WERI-Rb-1 (cell line): ENCODE results near the gene MOSMO.

ENCODE experiments used
- DNase-seq: peaks from one replicate; pipeline ENCODE4 v3.0.0-alpha.2; 2020
- H3K27ac ChIP-seq: fragments of 250-450 bp; sonication (Bioruptor Pico); 2 replicates; pipeline ENCODE4 v1.5.1; 2020; ENCODE audit warnings: mild to moderate bottlenecking, moderate library complexity
- H3K27me3 ChIP-seq: fragments of 250-450 bp; sonication (Bioruptor Pico); 2 replicates; pipeline ENCODE4 v1.5.1; 2021; ENCODE audit warnings: mild to moderate bottlenecking, low read depth, moderate library complexity; ENCODE audit not compliant: insufficient read depth, severe bottlenecking
- H3K36me3 ChIP-seq: fragments of 250-450 bp; sonication (Bioruptor Pico); 2 replicates; pipeline ENCODE4 v1.5.1; 2020; ENCODE audit warnings: mild to moderate bottlenecking, moderate library complexity
- H3K4me3 ChIP-seq: 2 replicates; pipeline ENCODE4 v1.5.1; 2011; ENCODE audit warnings: low read depth, mild to moderate bottlenecking, control low read depth, low read length
- H3K9me3 ChIP-seq: fragments of 250-450 bp; sonication (Bioruptor Pico); 2 replicates; pipeline ENCODE4 v1.5.1; 2021; ENCODE audit warnings: mild to moderate bottlenecking, moderate library complexity; ENCODE audit not compliant: severe bottlenecking
- TF ChIP-seq, protein P1 (sequence below): IDR thresholded peaks from 2 replicates; pipeline ENCODE4 v1.5.1; 2011; ENCODE audit warnings: low read depth, mild to moderate bottlenecking, control low read depth, inconsistent platforms, low read length

MOSMO gene

DNA sequence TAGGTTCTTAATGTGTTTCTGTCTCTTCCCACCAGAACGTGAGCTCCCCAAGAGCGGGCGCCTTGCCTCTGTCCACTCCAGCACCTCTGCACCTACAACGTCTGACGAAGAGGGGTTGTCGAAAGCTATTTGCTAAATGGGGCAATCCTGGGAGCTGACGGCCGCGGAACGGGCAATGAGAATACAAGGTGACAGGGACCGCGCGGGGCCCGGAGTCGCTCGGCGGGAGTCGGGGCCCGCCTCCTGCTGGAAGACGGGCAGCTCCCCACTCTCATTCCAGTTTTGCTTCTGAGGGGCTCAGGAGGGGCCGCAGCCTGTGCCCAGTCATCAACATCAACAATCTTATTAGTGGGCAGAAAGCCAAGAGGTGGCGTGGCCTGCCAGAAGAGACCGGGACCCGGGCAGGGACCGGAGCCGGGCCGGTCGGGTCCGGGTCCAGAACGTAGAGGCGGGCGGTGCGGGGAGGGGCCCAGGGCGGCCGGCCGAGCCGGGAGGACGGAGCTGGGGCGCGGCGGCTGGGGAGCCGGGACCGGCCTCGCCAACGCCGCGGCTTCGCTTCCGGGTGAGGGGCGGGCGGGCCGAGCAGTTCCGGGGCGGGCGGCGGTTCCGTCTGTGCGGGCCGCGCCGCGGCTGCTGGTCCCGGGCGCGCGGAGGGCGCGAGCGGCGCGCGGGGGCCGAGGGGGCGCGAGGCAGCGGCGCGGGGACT lies at the start of gene MOSMO:
MOSMO (plus strand) TSS at position 603 of the 706 bp plus-strand sequence. CDS start 191 bp downstream, outside the sequence.
- peak within 1 kb of the TSS; percentile 75 for H3K27ac ChIP-seq
- H3K27me3 ChIP-seq, result no peaks in the 10 kb centered on the region
- no peaks in the 10 kb centered on the region for H3K36me3 ChIP-seq
- peak within 1 kb of the TSS; percentile 85 for H3K4me3 ChIP-seq
- peak; percentile 55 for DNase-seq
- H3K9me3 ChIP-seq, result no peaks in the 10 kb centered on the region
- TF ChIP-seq, protein P1, sequence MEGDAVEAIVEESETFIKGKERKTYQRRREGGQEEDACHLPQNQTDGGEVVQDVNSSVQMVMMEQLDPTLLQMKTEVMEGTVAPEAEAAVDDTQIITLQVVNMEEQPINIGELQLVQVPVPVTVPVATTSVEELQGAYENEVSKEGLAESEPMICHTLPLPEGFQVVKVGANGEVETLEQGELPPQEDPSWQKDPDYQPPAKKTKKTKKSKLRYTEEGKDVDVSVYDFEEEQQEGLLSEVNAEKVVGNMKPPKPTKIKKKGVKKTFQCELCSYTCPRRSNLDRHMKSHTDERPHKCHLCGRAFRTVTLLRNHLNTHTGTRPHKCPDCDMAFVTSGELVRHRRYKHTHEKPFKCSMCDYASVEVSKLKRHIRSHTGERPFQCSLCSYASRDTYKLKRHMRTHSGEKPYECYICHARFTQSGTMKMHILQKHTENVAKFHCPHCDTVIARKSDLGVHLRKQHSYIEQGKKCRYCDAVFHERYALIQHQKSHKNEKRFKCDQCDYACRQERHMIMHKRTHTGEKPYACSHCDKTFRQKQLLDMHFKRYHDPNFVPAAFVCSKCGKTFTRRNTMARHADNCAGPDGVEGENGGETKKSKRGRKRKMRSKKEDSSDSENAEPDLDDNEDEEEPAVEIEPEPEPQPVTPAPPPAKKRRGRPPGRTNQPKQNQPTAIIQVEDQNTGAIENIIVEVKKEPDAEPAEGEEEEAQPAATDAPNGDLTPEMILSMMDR, result no peak

DNA sequence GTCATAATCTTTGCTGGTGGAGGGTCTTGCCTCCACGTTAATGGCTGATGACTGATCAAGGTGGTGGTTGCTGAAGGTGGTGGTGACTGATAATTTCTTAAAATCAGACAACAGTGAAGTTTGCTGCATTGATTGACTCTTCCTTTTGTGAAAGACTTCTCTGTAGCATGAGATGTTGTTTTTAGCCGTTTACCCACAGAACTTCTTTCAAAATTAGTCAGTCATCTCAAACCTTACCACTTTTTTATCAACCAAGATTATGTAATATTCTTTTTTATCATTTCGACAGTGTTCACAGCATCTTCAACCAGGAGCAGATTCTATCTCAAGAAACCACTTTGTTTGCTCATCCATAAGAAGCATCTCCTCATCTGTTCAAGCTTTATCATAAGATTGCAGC lies 48.9 kb upstream of the MOSMO start:
- Histone ChIP-seq H3K4me3 (no peak overlapping the region), H3K27me3 (no peaks in the 10 kb centered on the region), H3K36me3 (peaks cover 78% of the 10 kb centered on the region), H3K27ac (no peak overlapping the region), H3K9me3 (no peaks in the 10 kb centered on the region)
- TF ChIP-seq, protein P1, result no peak
- DNase-seq, result no peak

DNA sequence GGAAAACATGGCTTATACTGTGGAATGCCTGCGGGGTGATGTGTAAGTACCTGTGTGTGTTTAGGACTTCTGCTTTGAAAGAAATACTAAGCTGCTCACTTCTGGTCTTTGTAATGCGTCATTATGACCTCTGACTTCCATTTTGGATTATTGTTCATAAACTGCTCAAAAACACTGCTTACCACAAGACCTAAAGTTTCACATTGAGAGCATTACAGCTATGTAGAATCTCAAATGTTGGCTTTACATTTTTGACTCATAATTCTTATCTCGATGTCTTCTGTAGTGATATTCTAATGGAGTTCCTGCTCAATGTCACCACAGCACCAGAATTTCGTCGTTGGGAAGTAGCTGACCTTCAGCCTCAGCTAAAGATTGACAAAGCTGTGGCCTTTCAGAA lies 45.4 kb upstream of the MOSMO start:
- H3K36me3 ChIP-seq, result peaks cover 97% of the 10 kb centered on the region

DNA sequence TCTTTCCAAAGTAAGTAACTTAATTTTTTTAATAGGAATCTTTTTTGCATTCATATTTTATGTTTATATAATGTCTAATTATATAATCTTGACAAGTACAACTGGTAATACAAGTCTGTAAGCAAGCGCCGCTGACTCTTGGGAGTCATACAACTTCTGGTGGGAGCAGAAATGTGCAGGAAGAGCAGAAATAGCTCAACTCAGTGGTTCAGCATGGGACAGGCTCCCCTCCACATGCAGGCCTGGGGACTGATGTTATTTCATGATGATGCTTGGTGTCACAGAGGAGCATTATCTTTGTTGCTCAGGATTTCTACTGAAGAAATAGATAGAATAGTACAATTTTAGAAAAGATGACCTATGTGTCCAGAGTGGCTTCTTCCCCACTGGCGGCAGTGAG lies 44.0 kb upstream of the MOSMO start:
- no peak overlapping the region for H3K27ac ChIP-seq
- H3K27me3 ChIP-seq, result no peaks in the 10 kb centered on the region
- no peak for DNase-seq
- no peak overlapping the region for H3K4me3 ChIP-seq
- peaks cover 94% of the 10 kb centered on the region for H3K36me3 ChIP-seq
- TF ChIP-seq, protein P1, result no peak
- H3K9me3 ChIP-seq, result no peaks in the 10 kb centered on the region

More for the DNA sequence above, 45.4 kb upstream of the MOSMO start:
- no peaks in the 10 kb centered on the region for H3K9me3 ChIP-seq
- no peaks in the 10 kb centered on the region for H3K27me3 ChIP-seq
- DNase-seq, result no peak
- TF ChIP-seq, protein P1, result no peak
- no peak overlapping the region for H3K27ac ChIP-seq
- no peak overlapping the region for H3K4me3 ChIP-seq

DNA sequence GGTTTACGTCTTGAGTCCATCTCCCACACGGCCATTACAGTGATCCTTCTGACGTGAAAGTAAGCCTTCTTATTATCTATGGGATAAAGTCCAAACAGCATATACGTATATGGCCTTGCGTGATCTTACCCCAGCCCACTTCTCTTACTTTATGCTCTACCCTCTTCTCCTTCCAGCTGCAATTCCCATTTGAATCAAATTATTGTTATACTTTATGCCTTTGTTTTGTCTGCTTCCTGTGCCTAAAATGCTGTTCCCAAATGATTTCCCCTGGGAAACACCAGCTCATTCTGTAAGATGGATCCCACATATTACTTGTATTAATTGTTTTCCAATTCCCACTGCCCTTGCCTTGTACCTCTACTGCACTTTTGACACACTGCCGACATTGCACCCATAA lies 43.6 kb upstream of the MOSMO start:
- H3K36me3 ChIP-seq, result peaks cover 90% of the 10 kb centered on the region
- H3K27ac ChIP-seq, result no peak overlapping the region
- H3K27me3 ChIP-seq, result no peaks in the 10 kb centered on the region
- no peaks in the 10 kb centered on the region for H3K9me3 ChIP-seq
- no peak overlapping the region for H3K4me3 ChIP-seq
- DNase-seq, result no peak
- TF ChIP-seq, protein P1, result no peak

DNA sequence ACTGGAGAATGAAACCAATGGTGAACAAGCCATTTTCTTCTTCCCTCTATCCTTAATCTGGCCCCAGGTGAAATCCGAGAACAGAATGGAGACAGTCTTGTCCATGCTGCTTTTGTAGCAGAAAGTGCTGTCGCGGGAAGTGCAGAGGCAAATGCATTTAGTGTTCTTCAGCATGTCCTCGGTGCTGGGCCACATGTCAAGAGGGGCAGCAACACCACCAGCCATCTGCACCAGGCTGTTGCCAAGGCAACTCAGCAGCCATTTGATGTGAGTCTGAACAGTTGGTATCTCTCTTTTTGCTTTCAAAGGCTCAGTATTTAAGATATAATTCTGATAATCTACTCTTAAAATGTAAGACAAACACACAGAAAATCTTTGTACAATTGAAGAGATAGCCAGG lies 36.1 kb upstream of the MOSMO start:
- no peaks in the 10 kb centered on the region for H3K9me3 ChIP-seq
- H3K27ac ChIP-seq, result no peak overlapping the region
- H3K4me3 ChIP-seq, result no peak overlapping the region
- no peaks in the 10 kb centered on the region for H3K27me3 ChIP-seq
- no peak for DNase-seq
- H3K36me3 ChIP-seq, result peaks cover 82% of the 10 kb centered on the region
- TF ChIP-seq, protein P1, result no peak
